Measurements from ENCODE around the gene SERGEF.

SERGEF gene

GRCh38 chr11:17779861-17780594 lies 232.8 kb downstream of the SERGEF start:
- DNase-seq: no peak

- no peak for DNase-seq
Measured at GRCh38 chr11:17778956-17779860, 233.6 kb downstream of the SERGEF start.

GRCh38 chr11:17778352-17778751 lies 234.5 kb downstream of the SERGEF start:
- no peak for DNase-seq

- DNase-seq: no peak
Measured at GRCh38 chr11:17777738-17778091, 235.1 kb downstream of the SERGEF start.

- DNase-seq: no peak
Measured at GRCh38 chr11:17777086-17777737, 235.6 kb downstream of the SERGEF start.

GRCh38 chr11:17776212-17776875 lies 236.5 kb downstream of the SERGEF start:
- no peak for DNase-seq

- no peak for DNase-seq
Measured at GRCh38 chr11:17775507-17776211, 237.2 kb downstream of the SERGEF start.

GRCh38 chr11:17775035-17775348 lies 237.9 kb downstream of the SERGEF start:
- no peak for DNase-seq

- no peak for DNase-seq
Measured at GRCh38 chr11:17774232-17775034, 238.4 kb downstream of the SERGEF start.

- no peak for DNase-seq
Measured at GRCh38 chr11:17773674-17774073, 239.2 kb downstream of the SERGEF start.

GRCh38 chr11:17772704-17773600 lies 239.9 kb downstream of the SERGEF start:
- DNase-seq: no peak

GRCh38 chr11:17771841-17772401 lies 240.9 kb downstream of the SERGEF start:
- no peak for DNase-seq

- DNase-seq: no peak
Measured at GRCh38 chr11:17771415-17771814, 241.4 kb downstream of the SERGEF start.

- DNase-seq: no peak
Measured at GRCh38 chr11:17770917-17771316, 241.9 kb downstream of the SERGEF start.

GRCh38 chr11:17770048-17770652 lies 242.7 kb downstream of the SERGEF start:
- DNase-seq: no peak

GRCh38 chr11:17769218-17769617 lies 243.6 kb downstream of the SERGEF start:
- no peak for DNase-seq

GRCh38 chr11:17768547-17768946 lies 244.3 kb downstream of the SERGEF start:
- DNase-seq: no peak

- DNase-seq: no peak
Measured at GRCh38 chr11:17767914-17768313, 244.9 kb downstream of the SERGEF start.

- DNase-seq: no peak
Measured at GRCh38 chr11:17767301-17767885, 245.5 kb downstream of the SERGEF start.

Measured in activated gamma-delta T cell (primary cell).